GM19035 (cell line): Measurements from ENCODE around the gene OR10K2.

Experiments used
- ATAC-seq: cut with Tn5 transposase; IDR thresholded peaks from one replicate; pipeline ENCODE4 v1.9.1; 2021; ENCODE audit not compliant: unreplicated experiment

Gene OR10K2

GRCh38 chr1:158371188-158371953 lies 54.7 kb downstream of the OR10K2 start:
- ATAC-seq, result peak; percentile 93
